SK-N-MC (cell line): ENCODE data around the gene PRKD3.
"Not testable (repeated sequence)": the region's sequence is repeated elsewhere in the genome, so short reads cannot be mapped to it uniquely, and the experiment has no call there.

Experiments
- DNase-seq: peaks from one replicate; pipeline ENCODE4 v3.0.0-alpha.2; 2011; ENCODE audit warnings: low read depth, low spot score
- H3K27ac ChIP-seq: fragments of 200-600 bp; sonication (generic); 2 replicates; pipeline ENCODE4 v1.5.1; 2016; ENCODE audit warnings: mixed run types
- H3K36me3 ChIP-seq: fragments of 200-600 bp; sonication (generic); 2 replicates; pipeline ENCODE4 v1.6.1; 2017; ENCODE audit warnings: antibody characterized with exemption, low read length, mixed read lengths; ENCODE audit not compliant: insufficient read depth
- H3K4me3 ChIP-seq: fragments of 200-600 bp; sonication (generic); 2 replicates; pipeline ENCODE4 v1.5.1; 2016
- H3K9ac ChIP-seq: fragments of 200-600 bp; sonication (generic); 2 replicates; pipeline ENCODE4 v1.8.0; 2017; ENCODE audit warnings: mixed run types, mixed read lengths; ENCODE audit not compliant: insufficient read length
- H3K9me3 ChIP-seq: fragments of 200-600 bp; sonication (generic); 2 replicates; pipeline ENCODE4 v1.6.1; 2017; ENCODE audit warnings: low read depth, mild to moderate bottlenecking, antibody characterized with exemption, low read length, moderate library complexity, mixed read lengths
- EZH2 ChIP-seq: fragments of 200-600 bp; sonication (generic); IDR thresholded peaks from one replicate; pipeline ENCODE4 v1.6.1; 2017; ENCODE audit warnings: antibody characterized with exemption
- FOXP2 ChIP-seq: optimal IDR thresholded peaks from 2 replicates; pipeline ENCODE3; 2011; ENCODE audit warnings: mild to moderate bottlenecking, moderate library complexity; ENCODE audit not compliant: insufficient read depth; ENCODE audit errors: extremely low read length, control extremely low read depth
- POLR2AphosphoS5 ChIP-seq: IDR thresholded peaks from 2 replicates; pipeline ENCODE4 v1.6.1; 2012; ENCODE audit warnings: mild to moderate bottlenecking, low read depth, low read length, borderline replicate concordance

The PRKD3 gene

DNA sequence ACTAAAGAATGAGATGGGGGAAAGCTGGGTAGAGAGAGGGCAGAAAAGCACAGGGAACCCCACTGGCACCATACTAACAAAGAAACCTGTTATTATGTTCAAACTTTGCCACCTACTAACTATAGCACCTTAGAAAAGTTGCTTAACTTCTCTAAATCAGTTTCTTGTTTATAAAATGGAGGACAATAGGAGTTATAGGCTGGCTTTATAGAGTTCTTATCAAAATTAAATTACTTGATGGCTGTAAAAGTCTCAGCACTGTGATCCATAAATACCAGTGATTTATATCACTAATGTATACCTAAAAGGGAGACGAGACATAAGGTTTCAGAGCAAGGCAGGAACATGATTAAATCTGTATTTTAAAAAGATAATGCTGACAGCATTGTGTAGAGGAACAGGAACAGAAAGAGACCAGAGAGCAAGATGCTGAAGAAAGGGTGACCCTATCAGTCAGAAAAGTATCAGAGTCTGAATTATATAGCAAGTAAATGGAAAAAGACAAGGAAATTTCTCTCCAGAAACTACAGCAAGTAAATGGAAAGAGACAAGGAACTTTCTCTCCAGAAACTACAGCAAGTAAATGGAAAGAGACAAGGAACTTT, 29.1 kb downstream of the PRKD3 start:
- H3K36me3 ChIP-seq = peaks cover 50% of the 10 kb centered on the region
- H3K9ac ChIP-seq = no peak overlapping the region
- no peak for DNase-seq

DNA sequence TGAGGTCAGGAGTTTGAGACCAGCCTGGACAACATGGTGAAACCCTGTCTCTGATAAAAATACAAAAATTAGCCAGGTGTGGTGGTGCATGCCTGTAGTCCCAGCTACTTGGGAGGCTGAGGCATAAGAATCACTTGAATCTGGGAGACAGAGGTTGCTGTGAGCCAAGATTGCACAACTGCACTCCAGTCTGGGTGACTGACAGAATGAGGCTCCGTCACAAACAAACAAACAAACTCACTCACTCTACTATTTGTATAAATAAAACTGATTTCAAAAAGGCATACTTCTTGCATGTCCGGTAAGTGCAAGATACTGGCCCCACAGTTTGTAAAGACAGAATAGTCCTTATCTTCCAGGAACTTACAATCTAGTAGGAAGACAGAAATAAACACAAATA, 29.8 kb downstream of the PRKD3 start:
- not testable (repeated sequence) for H3K4me3 ChIP-seq, H3K9me3 ChIP-seq, H3K27ac ChIP-seq, H3K9ac ChIP-seq, DNase-seq
- peaks cover 49% of the 10 kb centered on the region for H3K36me3 ChIP-seq

More for the DNA sequence above, 29.1 kb downstream of the PRKD3 start:
- Histone ChIP-seq H3K4me3 (no peak overlapping the region), H3K27ac (no peak overlapping the region), H3K9me3 (no peaks in the 10 kb centered on the region; the same call in 1 of the 2 replicates)
- TF ChIP-seq EZH2 (no peak), POLR2AphosphoS5 (no peak), FOXP2 (no peak)

DNA sequence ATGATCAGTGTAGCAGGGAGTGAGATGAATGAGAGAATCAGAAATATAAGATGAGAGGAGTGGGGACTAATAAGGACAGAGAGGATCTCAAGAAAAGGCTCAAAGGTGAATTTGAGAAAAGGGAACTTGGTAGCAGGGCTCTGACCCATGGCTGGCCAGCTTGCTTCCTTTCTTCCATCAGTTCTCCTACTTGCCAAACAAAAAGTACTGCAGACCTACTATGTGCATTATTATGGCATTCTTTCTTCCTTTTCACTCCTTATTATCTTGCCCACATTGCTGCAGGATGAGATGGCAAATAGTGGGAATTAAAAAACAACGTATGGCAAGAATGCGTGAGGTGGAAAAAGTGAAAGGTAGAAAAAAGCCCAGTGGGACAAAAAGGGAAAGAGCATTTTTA, 33.0 kb downstream of the PRKD3 start:
- no peak for TF ChIP-seq FOXP2
- no peak for TF ChIP-seq POLR2AphosphoS5
- TF ChIP-seq EZH2 = no peak
- H3K4me3 ChIP-seq = no peak overlapping the region
- no peak overlapping the region for H3K9ac ChIP-seq
- no peak overlapping the region for H3K27ac ChIP-seq
- H3K36me3 ChIP-seq = peaks cover 63% of the 10 kb centered on the region
- DNase-seq = no peak
- no peaks in the 10 kb centered on the region for H3K9me3 ChIP-seq

DNA sequence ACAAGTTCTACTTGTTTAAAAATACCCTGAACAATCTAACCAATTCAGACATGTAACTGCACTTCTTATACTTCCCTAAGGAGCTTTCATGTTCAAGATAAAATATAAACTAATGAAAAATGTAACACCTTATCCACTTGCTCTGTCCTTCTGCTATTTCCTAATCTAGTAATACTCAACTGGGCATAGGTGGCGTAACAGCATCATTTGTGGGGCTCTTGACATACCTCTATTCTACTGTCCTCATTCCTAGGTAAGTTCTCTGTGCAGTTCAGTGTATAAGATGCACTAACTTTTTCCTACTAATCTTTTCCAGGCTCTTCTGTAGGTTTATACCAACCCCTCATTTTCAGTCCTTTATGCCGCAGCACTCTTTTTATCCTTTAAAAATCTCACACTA, 36.7 kb downstream of the PRKD3 start:
- Histone ChIP-seq H3K4me3 (no peak overlapping the region), H3K27ac (peak overlapping the region; percentile 71), H3K9me3 (no peaks in the 10 kb centered on the region), H3K9ac (no peak overlapping the region), H3K36me3 (peaks cover 71% of the 10 kb centered on the region)
- no peak for TF ChIP-seq POLR2AphosphoS5
- no peak for TF ChIP-seq FOXP2
- no peak for TF ChIP-seq EZH2
- no peak for DNase-seq

DNA sequence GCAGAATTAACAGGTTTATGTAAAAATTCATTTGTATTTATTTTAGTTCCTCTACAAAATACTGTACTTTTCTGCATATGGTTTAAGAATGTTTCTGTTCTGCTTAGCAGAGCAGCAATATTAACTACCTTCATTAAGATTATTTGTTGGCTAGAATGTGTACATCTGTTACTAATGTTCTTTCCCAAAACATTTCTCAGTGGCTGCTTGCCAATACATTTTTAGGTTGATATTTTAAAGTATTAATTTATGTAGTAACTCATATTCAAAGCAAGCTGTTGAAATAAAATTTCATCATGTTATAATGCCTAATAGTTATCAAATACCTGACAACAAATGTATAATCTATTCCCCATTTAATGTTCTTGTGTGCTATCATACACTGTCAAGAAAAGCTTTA, 40.3 kb downstream of the PRKD3 start:
- H3K9ac ChIP-seq = no peak overlapping the region
- no peak for DNase-seq
- peaks cover 77% of the 10 kb centered on the region for H3K36me3 ChIP-seq

DNA sequence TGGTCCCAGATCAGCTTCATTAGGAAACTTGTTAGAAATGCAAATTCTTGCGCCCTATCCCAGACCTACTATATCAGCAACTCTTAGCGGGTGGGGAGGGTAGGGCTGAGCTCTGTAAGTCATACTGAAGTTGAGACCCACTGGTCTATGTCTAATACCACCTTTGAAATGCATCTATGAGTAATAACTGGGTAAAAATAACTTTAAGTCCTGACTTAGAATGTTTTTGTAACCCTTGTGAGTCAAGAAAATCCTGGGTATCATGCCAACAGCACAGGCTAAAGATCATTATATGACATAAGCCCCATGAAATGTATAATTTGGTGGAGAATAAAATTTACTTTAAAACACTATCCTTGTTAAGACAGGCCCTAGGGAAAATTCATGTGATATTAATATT, 41.4 kb downstream of the PRKD3 start:
- no peak for DNase-seq
- Histone ChIP-seq H3K36me3 (peaks cover 82% of the 10 kb centered on the region), H3K27ac (peak overlapping the region; percentile 85), H3K4me3 (no peak overlapping the region), H3K9me3 (no peaks in the 10 kb centered on the region), H3K9ac (no peak overlapping the region)
- no peak for TF ChIP-seq FOXP2
- no peak for TF ChIP-seq POLR2AphosphoS5
- TF ChIP-seq EZH2 = no peak

More for the DNA sequence above, 40.3 kb downstream of the PRKD3 start:
- peak overlapping the region; percentile 12; the same call in 1 of the 2 replicates for H3K4me3 ChIP-seq
- TF ChIP-seq POLR2AphosphoS5 (no peak), EZH2 (no peak), FOXP2 (no peak)
- no peaks in the 10 kb centered on the region for H3K9me3 ChIP-seq
- peak overlapping the region; percentile 85 for H3K27ac ChIP-seq

DNA sequence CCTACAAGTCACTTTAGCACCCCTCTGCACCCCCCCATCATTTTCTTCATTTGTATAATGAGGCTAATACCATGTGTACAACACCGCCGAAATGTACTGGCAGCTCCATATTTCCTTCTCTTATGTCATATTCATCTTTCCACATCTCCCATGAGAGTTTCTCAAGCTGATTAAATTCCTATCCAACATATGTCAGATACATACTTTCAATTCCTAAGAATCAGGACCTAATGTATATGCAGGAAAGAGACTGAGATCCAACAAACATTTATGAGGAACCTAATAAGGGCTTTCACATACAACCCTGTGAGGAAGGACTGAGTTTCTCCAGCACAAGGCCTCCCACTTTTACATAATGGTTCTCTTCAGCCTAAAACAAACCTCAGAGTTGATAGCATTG, 41.9 kb downstream of the PRKD3 start:
- Histone ChIP-seq H3K36me3 (peaks cover 82% of the 10 kb centered on the region), H3K4me3 (no peak overlapping the region), H3K27ac (peak overlapping the region; percentile 85), H3K9me3 (no peaks in the 10 kb centered on the region), H3K9ac (no peak overlapping the region)
- TF ChIP-seq EZH2 (no peak), FOXP2 (no peak), POLR2AphosphoS5 (no peak)
- DNase-seq = no peak

DNA sequence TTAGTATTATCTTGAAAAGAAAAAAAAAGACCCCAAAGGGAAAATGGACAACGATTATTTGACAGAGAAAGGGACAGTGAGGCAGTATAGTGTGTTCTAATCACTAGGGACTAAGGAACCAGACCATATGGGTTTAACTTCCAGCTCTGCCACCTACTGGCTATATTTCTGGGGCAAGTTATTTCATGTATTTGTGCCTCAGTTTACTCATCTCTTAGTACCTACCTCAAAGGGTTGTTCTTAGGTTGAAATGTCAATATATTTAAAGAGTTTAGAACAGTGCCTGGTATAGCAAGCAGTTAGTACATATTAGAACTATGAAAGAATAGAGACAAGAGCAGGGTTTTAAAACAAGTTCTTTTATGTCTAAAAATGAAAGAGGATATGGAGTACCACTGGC, 42.7 kb downstream of the PRKD3 start:
- Histone ChIP-seq H3K9ac (no peak overlapping the region), H3K9me3 (no peaks in the 10 kb centered on the region), H3K4me3 (no peak overlapping the region), H3K27ac (no peak overlapping the region; the same call in 1 of the 2 replicates), H3K36me3 (peaks cover 84% of the 10 kb centered on the region)
- TF ChIP-seq POLR2AphosphoS5 (no peak), EZH2 (no peak), FOXP2 (no peak)
- no peak for DNase-seq

DNA sequence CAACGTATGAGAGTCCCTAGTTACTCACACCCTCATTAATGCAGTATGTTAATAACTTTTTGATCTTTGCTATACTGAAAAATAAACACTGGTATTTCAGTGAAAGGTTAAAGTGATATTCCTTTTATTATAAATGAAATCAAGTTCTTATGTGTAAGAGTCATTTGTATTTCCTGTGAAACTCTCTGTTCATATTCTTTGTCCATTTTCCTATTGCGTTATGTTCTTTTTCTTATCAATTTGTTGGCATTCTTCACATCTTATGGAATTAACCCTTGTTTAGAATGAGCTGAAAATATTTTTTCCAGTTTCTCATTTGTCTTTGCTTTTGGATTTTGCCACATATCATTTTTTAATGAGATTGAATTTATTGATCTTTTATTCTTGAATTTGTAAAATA, 48.3 kb downstream of the PRKD3 start:
- TF ChIP-seq POLR2AphosphoS5 (no peak), FOXP2 (no peak), EZH2 (no peak)
- Histone ChIP-seq H3K27ac (no peak overlapping the region), H3K36me3 (peaks cover 95% of the 10 kb centered on the region), H3K9me3 (no peaks in the 10 kb centered on the region), H3K9ac (no peak overlapping the region), H3K4me3 (no peak overlapping the region)
- no peak for DNase-seq
